Stromal cell of bone marrow (primary cell): ENCODE results near the gene TK2.
"Not testable (repeated sequence)": the region's sequence is repeated elsewhere in the genome, so short reads cannot be mapped to it uniquely, and the experiment has no call there.

Source experiments
- DNase-seq: peaks from one replicate; pipeline ENCODE4 v3.0.0-alpha.2; 2012; ENCODE audit warnings: low read depth

TK2 gene

DNA sequence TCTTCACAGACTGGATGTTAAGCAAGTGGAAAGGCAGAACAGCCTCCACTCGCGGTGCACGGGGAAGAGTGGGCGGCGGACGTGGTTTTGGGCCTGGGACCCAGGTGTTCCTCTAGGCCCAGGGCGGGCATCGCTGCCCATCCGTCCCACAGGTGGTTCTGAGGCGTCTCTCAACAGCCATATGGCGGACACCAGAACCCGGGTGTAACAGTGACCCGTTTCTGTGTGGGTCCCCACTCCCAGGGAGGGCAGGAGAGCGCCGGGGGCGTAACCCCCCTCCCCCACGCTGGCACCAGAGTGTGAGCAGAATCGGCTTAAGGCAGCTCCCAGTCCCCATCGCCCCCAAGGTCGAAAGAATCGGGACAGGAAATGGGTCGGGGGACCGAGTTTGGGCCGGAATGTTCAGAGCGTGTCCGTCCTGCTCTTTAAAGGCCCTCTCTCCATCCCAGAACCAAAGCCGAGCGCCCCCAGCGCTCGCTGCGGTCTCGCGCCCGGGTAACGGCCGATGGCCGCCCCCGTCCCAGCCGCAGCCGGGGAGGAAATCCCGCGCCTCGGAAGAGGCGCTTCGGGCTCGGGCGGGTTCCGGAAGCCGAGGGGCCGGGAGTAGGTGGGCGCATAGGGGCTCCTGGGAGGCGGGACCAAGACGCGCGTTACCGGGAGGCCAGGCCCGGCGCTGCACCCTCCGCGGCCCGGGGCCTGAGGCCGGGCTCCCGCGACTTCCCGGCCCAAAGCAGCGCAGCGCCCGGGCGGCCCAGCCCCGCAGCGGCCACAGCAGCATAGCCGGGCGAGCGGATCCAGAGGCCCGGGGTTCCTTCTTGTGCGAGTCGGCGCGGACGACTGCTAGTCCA lies at the start of gene TK2:
TSS of gene TK2 (minus strand) at position 839 of the 848 bp plus-strand sequence. CDS start at position 778, 61 bp downstream.
- DNase-seq, result peak; percentile 52

DNA sequence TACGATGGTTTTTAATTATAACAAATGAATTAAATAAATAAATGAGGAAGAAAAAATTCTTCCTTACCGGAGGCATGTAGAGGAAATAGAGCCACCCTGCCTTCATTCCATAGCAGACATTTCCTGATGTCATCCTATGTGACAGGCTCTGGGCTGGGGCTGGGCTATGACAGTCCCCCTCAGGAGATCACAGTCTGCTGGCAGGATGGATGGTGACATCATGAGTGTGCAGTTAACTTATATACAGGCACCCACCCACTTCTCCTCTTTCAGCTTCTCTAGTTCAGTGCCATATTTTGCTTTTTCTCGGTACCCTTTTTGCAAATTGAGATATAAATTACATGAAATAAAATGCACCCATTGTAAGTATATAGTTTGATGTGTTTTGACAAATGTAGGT lies 48.2 kb upstream of the TK2 start:
- DNase-seq, result no peak

DNA sequence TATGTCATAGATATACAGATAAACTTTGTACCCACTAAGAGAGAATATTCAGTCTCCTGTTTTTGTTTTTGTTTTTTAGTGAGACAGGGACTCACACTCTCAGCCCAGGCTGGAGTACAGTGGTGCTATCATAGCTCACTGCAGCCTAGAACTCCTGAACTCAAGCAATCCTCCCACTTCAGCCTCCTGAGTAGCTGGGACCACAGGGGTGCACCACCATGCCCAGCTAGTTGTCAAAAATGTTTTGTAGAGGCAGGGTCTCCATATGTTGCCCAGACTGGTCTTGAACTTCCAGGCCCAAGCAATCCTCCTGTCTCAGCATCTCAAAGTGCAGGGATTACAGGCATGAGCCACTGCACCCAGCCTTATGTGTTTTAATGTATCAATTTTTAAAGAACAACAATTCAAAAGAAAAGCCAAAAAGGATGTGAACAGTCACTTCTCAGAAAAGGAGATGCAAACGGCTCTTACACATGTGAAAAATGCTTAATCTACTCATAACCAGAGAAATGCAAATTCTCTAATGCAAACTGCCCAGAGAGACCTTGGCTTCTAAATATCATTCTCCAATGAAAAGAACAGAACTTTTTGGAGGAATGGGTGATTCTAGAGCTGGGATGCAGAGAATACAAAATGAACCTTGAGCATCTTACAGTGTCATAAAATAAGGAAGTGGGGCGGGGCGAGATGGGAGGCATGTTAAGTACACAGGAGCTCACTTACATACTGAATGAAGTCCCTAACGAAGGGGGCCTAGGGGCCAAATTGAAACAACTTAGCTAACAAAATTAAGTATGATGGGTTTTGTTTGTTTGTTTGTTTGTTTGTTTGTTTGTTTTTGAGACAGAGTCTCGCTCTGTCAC lies 47.3 kb upstream of the TK2 start:
- DNase-seq, result no peak

DNA sequence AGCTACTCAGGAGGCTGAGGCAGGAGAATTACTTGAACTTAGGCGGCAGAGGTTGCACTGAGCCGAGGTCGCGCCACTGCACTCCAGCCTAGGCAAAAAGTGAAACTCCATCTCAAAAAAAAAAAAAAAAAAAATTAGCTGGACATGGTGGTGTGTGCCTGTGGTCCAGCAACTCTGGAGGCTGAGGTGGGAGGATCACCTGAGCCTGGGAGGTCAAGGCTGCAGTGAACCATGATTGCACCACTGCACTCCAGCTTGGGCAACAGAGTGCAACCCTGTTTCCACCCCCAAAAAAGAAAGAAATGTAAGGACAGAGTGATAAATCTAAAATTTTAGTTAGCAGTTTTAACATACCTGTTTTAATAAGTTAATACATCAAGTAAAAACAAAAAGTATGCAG lies 46.6 kb upstream of the TK2 start:
- not testable (repeated sequence) for DNase-seq

DNA sequence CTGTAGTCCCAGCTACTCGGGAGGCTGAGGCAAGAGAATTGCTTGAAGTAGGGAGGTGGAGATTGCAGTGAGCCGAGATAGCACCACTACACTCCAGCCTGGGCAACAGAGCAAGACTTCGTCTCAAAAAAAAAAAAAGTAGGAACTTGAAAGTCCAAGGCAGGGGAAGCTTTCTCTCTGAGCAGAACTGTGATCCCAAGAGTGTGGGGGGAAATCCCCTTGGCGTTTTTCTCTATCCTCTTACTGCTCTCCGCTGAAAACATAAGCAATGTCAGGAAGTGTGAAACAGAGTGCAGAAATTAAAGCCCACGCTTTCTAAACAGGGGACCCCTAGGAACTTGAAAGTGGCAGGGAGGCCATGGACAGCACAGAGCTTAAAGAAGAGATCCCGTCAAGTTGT lies 44.8 kb upstream of the TK2 start:
- no peak for DNase-seq

DNA sequence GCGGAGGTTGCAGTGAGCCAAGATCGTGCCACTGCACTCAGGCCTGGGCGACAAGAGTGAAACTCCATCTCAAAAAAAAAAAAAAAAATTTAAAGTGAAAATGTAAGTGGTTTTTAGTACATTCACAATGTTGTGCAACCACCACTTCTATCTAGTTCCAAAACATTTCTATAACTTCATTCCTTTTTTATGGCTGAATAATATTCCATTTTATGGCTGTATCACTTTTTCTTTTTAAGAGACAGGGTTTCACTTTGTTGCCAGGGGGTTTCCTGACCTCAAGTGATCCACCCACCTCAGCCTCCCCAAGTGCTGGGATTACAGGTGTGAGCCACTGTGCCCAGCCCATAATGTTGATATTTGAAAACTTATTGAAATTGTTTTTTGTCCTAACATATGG lies 42.9 kb upstream of the TK2 start:
- DNase-seq, result no peak

DNA sequence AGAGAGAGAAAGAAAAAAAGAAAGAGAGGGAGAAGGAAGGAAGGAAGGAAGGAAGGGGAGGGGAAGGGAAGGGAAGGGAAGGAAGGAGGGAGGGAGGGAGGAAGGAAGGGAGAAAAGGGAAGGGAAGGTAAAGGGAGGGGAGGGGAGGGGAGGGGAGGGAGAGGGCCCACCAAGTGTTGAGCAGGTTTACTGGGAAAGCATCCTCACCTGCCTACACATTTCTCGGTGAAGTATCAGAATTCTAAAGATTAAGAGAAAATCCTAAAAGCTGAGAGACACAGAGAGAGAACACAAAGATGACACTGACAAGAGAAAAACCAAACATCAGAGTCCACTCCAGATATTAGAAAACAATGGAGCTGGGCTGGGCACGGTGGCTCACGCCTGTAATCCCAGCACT lies 42.3 kb upstream of the TK2 start:
- no peak for DNase-seq

DNA sequence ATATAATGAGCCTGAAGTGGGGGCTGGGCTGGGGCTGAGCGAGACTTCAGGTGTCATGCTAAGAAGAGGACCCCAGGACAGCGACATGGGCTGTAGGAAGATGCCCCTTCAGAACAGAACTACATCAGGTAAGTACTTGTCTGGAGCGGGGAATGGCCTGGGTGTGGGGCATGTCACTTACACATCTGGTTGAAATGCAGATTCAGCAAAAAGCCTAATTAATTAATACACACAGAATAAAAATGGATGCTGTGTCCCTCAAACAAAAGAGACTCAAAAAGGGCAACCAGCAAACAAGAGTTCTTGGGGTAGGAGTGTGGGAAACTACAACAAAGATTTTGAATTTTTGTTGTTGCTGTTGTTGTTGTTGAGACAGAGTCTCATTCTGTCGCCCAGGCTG lies 41.1 kb upstream of the TK2 start:
- no peak for DNase-seq

DNA sequence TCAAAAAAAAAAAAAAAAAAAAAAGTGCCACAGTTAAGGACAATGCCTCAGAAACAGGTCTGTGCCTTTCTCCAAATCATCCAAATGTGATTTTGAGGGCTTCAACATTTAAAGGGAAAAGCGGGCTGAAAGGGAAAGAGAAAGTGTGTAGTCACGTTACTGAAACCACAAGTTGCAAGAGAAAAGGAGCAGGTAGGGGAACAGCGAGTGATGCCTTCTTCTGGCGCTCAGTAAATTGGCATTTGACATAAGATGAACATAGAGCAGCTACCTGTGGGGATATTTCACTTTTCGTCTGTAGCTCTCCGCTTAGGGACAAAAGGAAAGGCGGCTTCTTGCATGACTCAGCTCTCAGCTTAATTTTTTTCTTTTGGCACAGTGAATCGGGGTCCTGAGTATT lies 40.4 kb upstream of the TK2 start:
- DNase-seq, result no peak

DNA sequence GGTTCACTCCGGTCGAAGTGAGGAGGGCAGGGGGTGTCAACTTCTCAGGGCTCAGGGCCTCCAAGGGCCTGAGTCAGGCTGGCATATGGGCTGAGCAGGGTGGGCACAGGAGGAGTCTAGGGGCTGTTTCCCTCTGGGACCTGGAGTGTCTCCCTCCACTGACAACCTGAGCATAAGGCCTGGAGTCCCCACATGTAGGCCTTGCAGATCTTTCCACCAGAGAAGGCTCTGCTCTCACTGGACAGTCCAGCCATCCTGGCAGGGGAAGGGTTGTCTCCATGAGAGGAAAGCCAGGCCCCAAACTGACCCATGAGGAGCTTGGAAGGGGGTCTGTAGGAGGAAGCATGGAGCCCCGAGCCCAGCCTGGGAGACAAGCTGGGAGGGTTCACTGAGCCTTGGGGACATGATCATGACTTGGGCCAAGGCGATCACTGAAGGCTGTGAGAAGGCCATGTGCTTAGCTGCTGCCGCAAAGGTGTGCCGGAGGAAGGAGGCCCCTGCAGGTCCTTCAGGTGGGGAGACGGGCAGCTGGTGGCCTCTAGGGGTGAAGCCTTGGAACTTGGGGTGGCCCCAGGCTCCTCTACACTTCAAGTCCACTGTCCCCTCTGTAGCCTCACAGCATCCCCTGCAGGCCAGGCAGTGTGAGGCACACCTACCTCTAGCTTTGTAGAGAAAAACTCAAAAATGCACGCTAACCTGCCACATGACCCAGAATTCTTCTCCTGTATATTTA lies 39.2 kb upstream of the TK2 start:
- DNase-seq, result no peak

DNA sequence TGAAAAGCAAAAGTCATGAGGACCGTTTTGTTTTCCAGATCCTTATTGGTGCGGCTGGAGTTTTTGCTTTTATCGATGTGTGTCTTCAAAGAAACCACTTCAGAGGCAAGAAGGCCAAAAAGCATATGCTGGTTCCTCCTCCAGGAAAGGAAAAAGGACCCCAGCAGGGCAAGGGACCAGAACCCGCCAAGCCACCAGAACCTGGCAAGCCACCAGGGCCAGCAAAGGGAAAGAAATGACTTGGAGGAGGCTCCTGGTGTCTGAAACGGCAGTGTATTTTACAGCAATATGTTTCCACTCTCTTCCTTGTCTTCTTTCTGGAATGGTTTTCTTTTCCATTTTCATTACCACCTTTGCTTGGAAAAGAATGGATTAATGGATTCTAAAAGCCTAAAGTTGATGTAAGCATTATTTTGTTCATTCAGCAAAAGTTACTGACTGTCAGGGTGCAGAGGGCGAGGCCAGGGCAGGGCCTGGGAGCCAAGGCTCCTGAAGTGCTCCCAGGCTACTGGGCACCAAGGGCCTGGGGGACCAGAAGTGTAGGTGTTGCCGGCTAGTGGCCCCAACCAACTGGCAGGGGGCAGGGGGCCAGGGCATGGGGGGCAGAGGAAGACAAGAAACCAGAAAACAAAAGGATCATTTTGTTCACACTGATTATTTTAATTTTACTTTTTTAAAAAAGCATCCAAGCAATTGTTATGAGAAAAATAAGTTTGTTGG lies 38.1 kb upstream of the TK2 start:
- DNase-seq, result no peak

DNA sequence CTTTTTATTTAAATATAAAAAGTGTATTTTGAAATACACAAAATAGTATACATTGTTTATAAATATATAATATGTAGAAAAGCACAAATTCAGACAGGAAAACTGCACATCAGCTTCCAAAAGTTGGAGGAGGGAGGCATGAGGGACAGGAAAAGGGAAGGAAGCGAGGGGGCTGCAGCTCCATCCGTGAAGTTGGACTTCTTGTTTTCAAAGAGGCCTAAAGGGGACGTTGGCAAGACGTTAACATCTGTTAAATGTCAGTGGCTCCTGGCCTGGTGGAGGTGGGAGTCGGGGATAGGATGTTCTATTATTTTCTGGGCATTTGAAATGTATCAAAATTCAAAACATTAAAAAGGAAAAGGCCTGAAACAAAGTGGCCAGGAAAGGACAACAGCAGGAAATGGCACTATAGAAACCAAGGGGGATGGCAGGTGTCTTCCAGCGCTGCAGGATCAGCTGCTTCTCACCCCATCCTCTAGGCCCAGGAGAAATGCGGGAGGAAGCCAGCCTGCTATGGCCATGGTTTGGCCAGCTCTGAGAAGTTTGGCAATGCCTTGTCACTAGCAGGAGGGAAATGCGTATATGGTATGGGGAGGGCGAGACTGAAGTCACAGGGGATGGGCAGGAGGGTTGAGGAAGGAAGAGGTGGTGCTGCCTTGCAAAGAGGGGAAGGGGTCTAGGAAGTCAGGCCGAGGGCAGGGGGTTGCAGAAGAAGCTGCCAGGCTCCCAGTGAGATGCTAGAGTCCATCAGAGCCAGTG lies 35.7 kb upstream of the TK2 start:
- no peak for DNase-seq

DNA sequence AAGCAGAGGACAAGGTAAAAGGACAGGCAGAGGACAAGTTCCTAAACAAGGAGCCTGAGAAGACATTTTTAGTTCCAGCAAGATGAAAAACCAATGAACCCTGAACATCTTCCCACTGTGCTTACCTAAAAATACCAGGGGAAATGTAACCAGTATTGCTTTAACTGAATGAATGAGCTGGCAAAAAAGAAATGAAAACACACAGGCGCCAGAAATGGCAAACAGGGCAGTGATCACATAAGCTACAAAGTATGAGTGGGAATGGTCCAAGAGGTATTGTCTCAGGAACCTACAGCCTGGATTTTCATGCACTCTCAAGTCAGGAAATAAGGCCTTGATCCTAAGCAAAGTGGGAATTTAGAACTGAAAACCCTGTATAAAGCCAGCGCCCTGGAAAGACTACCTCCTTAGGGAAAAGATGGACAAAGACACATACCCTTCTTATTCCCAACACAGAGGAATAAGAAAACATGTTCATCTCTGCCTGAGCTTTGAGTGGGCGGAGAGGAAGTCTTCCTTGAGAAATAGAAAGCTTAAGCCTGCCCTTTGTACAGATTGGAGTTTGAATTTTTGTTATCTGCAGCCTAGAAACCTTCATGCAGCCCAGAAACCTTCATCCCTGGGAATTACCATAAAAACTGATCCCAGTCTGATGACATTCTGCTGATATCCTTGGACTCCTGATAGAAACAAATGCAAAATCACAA lies 31.5 kb upstream of the TK2 start:
- no peak for DNase-seq

DNA sequence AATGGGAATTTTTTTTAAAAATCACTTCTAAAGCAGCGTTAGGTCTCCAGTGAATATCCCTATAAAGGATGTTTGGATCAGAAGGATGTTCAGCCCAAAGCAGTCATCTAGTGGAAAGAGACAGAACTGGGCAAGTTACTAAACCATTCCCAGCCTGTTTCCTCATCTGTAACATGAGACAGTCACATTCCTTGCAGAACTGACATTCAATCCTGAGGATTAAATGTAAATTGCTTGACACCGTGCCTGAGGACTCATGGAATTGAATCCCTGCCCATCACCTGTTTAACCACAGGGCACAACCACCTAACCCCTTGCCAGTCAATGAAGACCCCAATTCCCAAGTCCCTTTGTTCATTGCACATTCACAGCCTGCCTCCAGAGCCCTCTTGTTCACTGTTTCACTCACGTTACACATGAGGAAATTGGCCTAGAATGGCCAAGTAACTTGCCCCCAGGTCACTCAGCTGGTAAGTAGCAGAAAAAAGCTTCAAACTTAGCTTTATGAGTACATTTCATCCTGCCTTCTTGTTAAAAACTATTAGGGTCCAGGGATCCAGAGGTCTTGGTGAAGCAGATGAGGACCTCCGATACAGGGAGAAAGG lies 30.8 kb upstream of the TK2 start:
- peak; percentile 76 for DNase-seq

DNA sequence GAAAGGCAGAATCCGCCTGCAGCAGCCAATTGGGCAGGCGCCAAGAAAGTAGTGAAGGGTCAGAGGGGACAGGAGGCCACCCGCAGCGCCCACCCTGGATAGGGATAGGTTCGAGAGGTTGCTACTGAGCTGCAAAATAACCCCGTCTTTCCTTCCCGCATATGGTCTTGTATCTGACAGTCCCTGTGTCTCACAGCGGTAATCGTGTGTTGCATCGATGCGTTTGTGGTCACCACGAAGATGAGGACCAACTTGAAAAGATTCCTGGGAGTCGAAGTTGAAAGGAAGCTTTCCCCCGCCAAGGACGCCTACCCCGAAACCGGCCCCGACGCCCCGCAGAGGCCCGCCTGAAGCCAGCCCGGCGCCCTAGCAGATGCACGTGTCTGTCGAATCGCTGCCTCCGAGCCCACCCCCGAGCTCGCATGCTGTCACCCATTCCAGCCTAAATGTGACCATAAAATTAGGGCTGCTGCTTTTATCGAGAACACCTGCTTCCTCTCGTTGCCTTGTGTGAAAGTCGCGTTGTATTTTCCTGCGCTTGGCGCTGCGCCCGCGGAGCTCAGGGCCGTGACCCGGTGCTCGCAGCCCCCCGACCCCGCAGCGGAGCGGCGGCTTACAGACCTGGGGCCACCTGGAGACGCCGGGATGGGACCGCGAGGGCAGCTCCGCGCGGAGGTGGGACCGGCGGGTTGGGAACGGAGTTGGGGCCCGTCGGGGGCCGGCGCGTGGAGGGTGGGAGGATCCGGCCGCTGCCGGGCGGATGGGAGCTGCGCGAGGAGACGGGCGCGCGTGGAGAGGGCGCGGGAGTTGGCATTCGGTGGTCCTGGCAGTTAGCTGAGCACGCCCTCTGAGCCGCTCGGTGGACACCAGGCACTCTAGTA lies 29.0 kb upstream of the TK2 start, which contains the start of gene CMTM2:
TSS of gene CMTM2 (plus strand) at position 813 of the 881 bp plus-strand sequence. CDS start 145 bp downstream, outside the sequence.
- DNase-seq, result no peak

DNA sequence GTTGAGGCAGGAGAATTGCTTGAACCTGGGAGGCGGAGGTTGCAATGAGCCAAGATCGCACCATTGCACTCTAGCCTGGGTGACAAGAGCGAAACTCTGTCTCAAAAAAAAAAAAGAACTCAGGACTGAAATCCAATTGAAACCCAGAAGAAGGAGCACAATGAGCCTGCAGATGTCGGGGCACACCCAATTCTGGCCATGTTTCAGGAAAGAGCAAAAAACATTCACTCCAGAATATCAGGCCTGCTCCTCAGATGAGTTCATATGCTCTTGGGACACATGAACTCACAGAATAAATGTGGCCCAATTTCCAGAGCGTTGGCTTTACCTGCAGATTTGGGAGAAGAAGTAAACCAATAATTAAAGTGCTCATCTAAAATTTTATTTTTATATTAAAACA lies 26.4 kb upstream of the TK2 start:
- DNase-seq, result peak; percentile 47

DNA sequence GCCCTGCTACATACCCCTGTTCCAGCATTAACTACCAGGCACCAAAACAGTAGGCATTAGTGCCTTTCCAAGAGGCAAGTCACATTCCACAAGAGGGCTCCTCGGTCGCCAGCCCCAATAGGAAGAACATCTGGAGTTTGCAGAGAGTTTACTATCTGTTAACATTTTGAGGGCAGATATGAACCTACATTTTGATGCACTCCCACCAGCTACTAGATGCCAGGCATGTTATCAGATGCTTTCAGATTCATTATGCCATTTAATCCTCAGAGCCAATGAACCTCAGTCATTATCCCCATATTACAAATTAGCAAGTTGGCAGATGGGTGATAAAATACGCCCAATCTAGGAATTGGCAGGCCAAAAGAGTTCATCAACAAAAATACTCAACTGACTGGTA lies 25.1 kb upstream of the TK2 start:
- no peak for DNase-seq

DNA sequence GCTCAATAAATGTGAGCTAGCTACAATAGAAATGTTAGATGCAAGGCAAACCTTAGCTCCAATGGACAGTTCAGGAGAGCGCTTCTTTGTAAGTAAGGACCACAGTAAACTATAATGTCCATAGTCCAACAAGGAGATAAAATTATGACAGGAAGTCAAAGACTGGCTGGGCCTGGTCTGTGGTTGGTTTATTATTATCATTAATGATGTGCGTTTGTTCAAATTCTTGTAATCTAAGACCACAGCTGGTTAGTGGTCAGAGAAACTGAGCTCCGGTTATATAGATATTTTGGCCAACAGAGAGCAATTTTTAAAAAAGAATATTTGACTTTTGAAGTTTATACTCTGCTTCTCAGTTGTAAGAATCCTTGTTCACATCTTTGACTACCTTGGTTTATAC lies 24.6 kb upstream of the TK2 start:
- DNase-seq, result no peak

DNA sequence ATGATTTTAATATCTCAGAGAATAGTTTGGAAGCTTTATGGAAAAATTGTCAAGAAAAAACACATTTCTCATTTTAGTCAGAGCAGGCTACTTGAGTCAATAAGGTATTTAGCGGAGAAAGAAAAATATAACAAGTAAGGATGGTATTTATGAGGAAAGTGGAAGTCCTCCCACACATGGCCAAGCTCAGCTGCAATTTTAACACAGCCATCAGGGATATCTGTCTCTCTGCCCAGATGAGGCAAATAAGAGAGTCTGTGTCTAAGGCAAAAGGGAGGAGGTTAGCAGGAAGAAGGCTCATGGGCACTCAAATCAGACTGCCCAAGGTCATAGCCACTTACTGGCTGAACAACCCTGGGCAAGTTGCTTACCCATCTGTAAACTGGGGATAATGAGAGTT lies 24.2 kb upstream of the TK2 start:
- DNase-seq, result no peak
